Chondrocyte (in vitro differentiated cells): ENCODE measurements around the gene HOXA6. TPM values are rescaled to one million over a fixed set of nuclear protein-coding genes. Genes with fewer than 3 reads are reported as not detected.

Source experiments
- DNase-seq: peaks from one replicate; pipeline ENCODE4 v3.0.0; 2021; ENCODE audit warnings: mixed read lengths, low spot score
- H3K27ac Mint-ChIP-seq: one replicate; pipeline ENCODE4 v1.8.0; 2021; ENCODE audit warnings: mild to moderate bottlenecking, moderate library complexity, mixed read lengths; ENCODE audit not compliant: unreplicated experiment
- H3K27me3 Mint-ChIP-seq: 2 replicates; pipeline ENCODE4 v1.8.0; 2021; ENCODE audit warnings: low read depth, mixed read lengths
- H3K36me3 Mint-ChIP-seq: 2 replicates; pipeline ENCODE4 v1.8.0; 2021; ENCODE audit warnings: low read depth, mixed read lengths
- H3K4me1 Mint-ChIP-seq: 2 replicates; pipeline ENCODE4 v1.8.0; 2021; ENCODE audit warnings: low read depth, mild to moderate bottlenecking, mixed read lengths
- H3K4me3 Mint-ChIP-seq: one replicate; pipeline ENCODE4 v1.8.0; 2021; ENCODE audit warnings: mild to moderate bottlenecking, moderate library complexity, mixed read lengths; ENCODE audit not compliant: unreplicated experiment
- H3K9me3 Mint-ChIP-seq: 2 replicates; pipeline ENCODE4 v1.8.0; 2021; ENCODE audit warnings: low read depth, mixed read lengths
- CTCF ChIP-seq: fragments of 200-600 bp; sonication (generic); IDR thresholded peaks from 2 replicates; pipeline ENCODE4 v1.5.0; 2021; ENCODE audit warnings: antibody characterized with exemption, mild to moderate bottlenecking, moderate library complexity
- total RNA-seq: library from RNA; stranded (reverse); gene quantifications from 3 replicates; pipeline ENCODE4 v1.2.1, GENCODE V29; 2021

The HOXA6 gene
- total RNA-seq, 1 donor from 2014 or later, result not detected

GRCh38 chr7:27142580-27143022 is 5.0 kb downstream of the HOXA6 start:
- Mint-ChIP-seq H3K36me3 (peaks cover 3% of the 10 kb centered on the region), H3K9me3 (peaks cover 2% of the 10 kb centered on the region), H3K27ac (no peak overlapping the region), H3K27me3 (peaks cover 86% of the 10 kb centered on the region), H3K4me3 (peak overlapping the region; percentile 51), H3K4me1 (peaks cover 10% of the 10 kb centered on the region)
- no peak for DNase-seq
- no peak for TF ChIP-seq CTCF

GRCh38 chr7:27141923-27142579 is 5.5 kb downstream of the HOXA6 start:
- no peak for TF ChIP-seq CTCF
- Mint-ChIP-seq H3K4me1 (peaks cover 10% of the 10 kb centered on the region), H3K9me3 (peaks cover 2% of the 10 kb centered on the region), H3K36me3 (peaks cover 3% of the 10 kb centered on the region), H3K4me3 (no peak overlapping the region), H3K27me3 (peaks cover 86% of the 10 kb centered on the region), H3K27ac (no peak overlapping the region)
- no peak for DNase-seq

GRCh38 chr7:27141137-27141922 is 6.2 kb downstream of the HOXA6 start:
- Mint-ChIP-seq H3K27me3 (peaks cover 86% of the 10 kb centered on the region), H3K4me3 (no peak overlapping the region), H3K36me3 (peaks cover 3% of the 10 kb centered on the region), H3K9me3 (no peaks in the 10 kb centered on the region), H3K27ac (no peak overlapping the region), H3K4me1 (peaks cover 10% of the 10 kb centered on the region)
- TF ChIP-seq CTCF, result no peak
- DNase-seq, result no peak

- Mint-ChIP-seq H3K27ac (no peak overlapping the region), H3K4me1 (peaks cover 10% of the 10 kb centered on the region), H3K36me3 (peaks cover 1% of the 10 kb centered on the region)
Measured at GRCh38 chr7:27140126-27140857, 7.3 kb downstream of the HOXA6 start.

More at GRCh38 chr7:27140126-27140857, 7.3 kb downstream of the HOXA6 start:
- TF ChIP-seq CTCF, result no peak
- no peak for DNase-seq
- H3K27me3 Mint-ChIP-seq, result peaks cover 86% of the 10 kb centered on the region
- H3K9me3 Mint-ChIP-seq, result no peaks in the 10 kb centered on the region
- H3K4me3 Mint-ChIP-seq, result no peak overlapping the region
